Left lung (tissue), 10 donors: Measurements from ENCODE around the gene MTARC1. TPM values are rescaled to one million over a fixed set of nuclear protein-coding genes. Genes with fewer than 3 reads are reported as not detected.

Experiments
- ATAC-seq: fragments of 200-7000 bp; cut with Tn5 transposase; one replicate; pipeline ENCODE4 v1.9.1; 2020; ENCODE audit warnings: moderate library complexity
- DNase-seq, 4 donors: peaks; one replicate each; pipeline ENCODE4 v3.0.0-alpha.2; 2013 to 2020
- H3K27ac ChIP-seq, 2 donors: fragments of 200-600 bp; sonication (generic) in 1 of 2; one replicate each; pipeline versions ENCODE4 v1.5.0 to v1.8.0; 2020 to 2021
- H3K27me3 ChIP-seq, 2 donors: fragments of 200-600 bp; sonication (generic) in 1 of 2; one replicate each; pipeline versions ENCODE4 v1.5.0 to v1.8.0; 2020 to 2021
- H3K36me3 ChIP-seq, 2 donors: fragments of 200-600 bp; sonication (generic) in 1 of 2; one replicate each; pipeline versions ENCODE4 v1.5.0 to v1.8.0; 2020 to 2021
- H3K4me1 ChIP-seq, 2 donors: fragments of 200-600 bp; one replicate each; pipeline ENCODE4 v1.8.0; 2021
- H3K4me3 ChIP-seq, 2 donors: fragments of 200-600 bp; sonication (generic) in 1 of 2; one replicate each; pipeline versions ENCODE4 v1.5.0 to v1.8.0; 2020 to 2021; ENCODE audit warnings: mild to moderate bottlenecking in 1 of 2
- H3K9me3 ChIP-seq, 2 donors: fragments of 200-600 bp; sonication (generic) in 1 of 2; one replicate each; pipeline versions ENCODE4 v1.5.0 to v1.8.0; 2020 to 2021
- CTCF ChIP-seq, 2 donors: fragments of 200-600 bp; sonication (generic) in 1 of 2; IDR thresholded peaks; one replicate each; pipeline versions ENCODE4 v1.5.0 to v1.8.0; 2021; ENCODE audit warnings: antibody characterized with exemption in 2 of 2
- intact Hi-C, 2 donors: fragments of 100-400 bp; cut with DNase I; formaldehyde crosslinking; loops; one replicate each; pipeline versions ENCODE4 v1.11.2 to v1.14.2; 2022
- polyA plus RNA-seq, 6 donors: library from polyadenylated mRNA; unstranded; fragments of 120-200 nt; gene quantifications; one replicate each; pipeline ENCODE4 v1.2.1, GENCODE V29; 2013; ENCODE audit not compliant: insufficient read length in 6 of 6
- total RNA-seq, 2 donors: library from RNA; stranded (reverse); fragmentation: NEBNext Ultra II Directional; extraction: Animal tissue kit (Norgen Biotek cat#: 25700); gene quantifications; one replicate each; pipeline ENCODE4 v1.2.1, GENCODE V29; 2021
- donor health status: DM: no; HTN: yes; CAD: no.
- donor health status: DM: no; HTN: no; CAD: no.

Gene MTARC1
- total and polyA plus RNA-seq, 8 donors, result 20.5 to 38.6 (median 23.8) TPM

- Histone ChIP-seq H3K36me3 (peaks cover 0 to 5% of the 10 kb centered on the region in 2 donors), H3K27me3 (peaks cover 0 to 3% of the 10 kb centered on the region in 2 donors), H3K27ac (peak overlapping the region in 1 of 2 donors; percentile 86), H3K9me3 (no peaks in the 10 kb centered on the region), H3K4me1 (peaks cover 0 to 54% of the 10 kb centered on the region in 2 donors), H3K4me3 (no peak overlapping the region)
- DNase-seq (peak in 1 of 4 donors; percentile 56), ATAC-seq (no peak)
- intact Hi-C loops, result no loop called here
- TF ChIP-seq CTCF (IDR thresholded peaks at IDR 0.05), result no peak
These were observed 5.2 kb downstream of the MTARC1 start for GRCh38 chr1:220791956-220792355.

- H3K36me3 ChIP-seq, result peaks cover 0 to 48% of the 10 kb centered on the region in 2 donors
- no peaks in the 10 kb centered on the region for H3K9me3 ChIP-seq
- H3K27ac ChIP-seq, result no peak overlapping the region
- H3K4me1 ChIP-seq, result peaks cover 0 to 12% of the 10 kb centered on the region in 2 donors
- DNase-seq (no peak), ATAC-seq (no peak)
- intact Hi-C loops, result no loop called here
- TF ChIP-seq CTCF (IDR thresholded peaks at IDR 0.05), result no peak
- no peaks in the 10 kb centered on the region for H3K27me3 ChIP-seq
- H3K4me3 ChIP-seq, result no peak overlapping the region
These were observed 9.8 kb downstream of the MTARC1 start for GRCh38 chr1:220796530-220796929.

GRCh38 chr1:220797044-220797443, 10.3 kb downstream of the MTARC1 start:
- no peak for TF ChIP-seq CTCF (IDR thresholded peaks at IDR 0.05)
- Histone ChIP-seq H3K36me3 (peaks cover 0 to 53% of the 10 kb centered on the region in 2 donors), H3K27ac (no peak overlapping the region), H3K27me3 (no peaks in the 10 kb centered on the region), H3K9me3 (no peaks in the 10 kb centered on the region), H3K4me3 (no peak overlapping the region), H3K4me1 (peaks cover 0 to 7% of the 10 kb centered on the region in 2 donors)
- ATAC-seq (no peak), DNase-seq (no peak)
- intact Hi-C loops, result no loop called here

GRCh38 chr1:220797553-220797952, 10.8 kb downstream of the MTARC1 start:
- DNase-seq, result no peak
- no peaks in the 10 kb centered on the region for H3K27me3 ChIP-seq
- no peak for TF ChIP-seq CTCF (IDR thresholded peaks at IDR 0.05)
- no peaks in the 10 kb centered on the region for H3K9me3 ChIP-seq
- peaks cover 0 to 2% of the 10 kb centered on the region in 2 donors for H3K4me1 ChIP-seq
- intact Hi-C loops, result no loop called here
- no peak overlapping the region for H3K4me3 ChIP-seq
- no peak for ATAC-seq
- no peak overlapping the region for H3K27ac ChIP-seq
- H3K36me3 ChIP-seq, result peaks cover 0 to 58% of the 10 kb centered on the region in 2 donors

GRCh38 chr1:220798338-220798737, 11.6 kb downstream of the MTARC1 start:
- no peaks in the 10 kb centered on the region for H3K27me3 ChIP-seq
- intact Hi-C loops, result no loop called here
- no peak for ATAC-seq
- no peak overlapping the region for H3K27ac ChIP-seq
- H3K36me3 ChIP-seq, result peaks cover 0 to 60% of the 10 kb centered on the region in 2 donors
- H3K9me3 ChIP-seq, result no peaks in the 10 kb centered on the region
- no peak for DNase-seq
- H3K4me3 ChIP-seq, result no peak overlapping the region
- TF ChIP-seq CTCF (IDR thresholded peaks at IDR 0.05), result no peak
- no peaks in the 10 kb centered on the region for H3K4me1 ChIP-seq
